ENCODE results near the gene SPEF1.
"Not testable (repeated sequence)": the region's sequence is repeated elsewhere in the genome, so short reads cannot be mapped to it uniquely, and the experiment has no call there.

The SPEF1 gene

DNA sequence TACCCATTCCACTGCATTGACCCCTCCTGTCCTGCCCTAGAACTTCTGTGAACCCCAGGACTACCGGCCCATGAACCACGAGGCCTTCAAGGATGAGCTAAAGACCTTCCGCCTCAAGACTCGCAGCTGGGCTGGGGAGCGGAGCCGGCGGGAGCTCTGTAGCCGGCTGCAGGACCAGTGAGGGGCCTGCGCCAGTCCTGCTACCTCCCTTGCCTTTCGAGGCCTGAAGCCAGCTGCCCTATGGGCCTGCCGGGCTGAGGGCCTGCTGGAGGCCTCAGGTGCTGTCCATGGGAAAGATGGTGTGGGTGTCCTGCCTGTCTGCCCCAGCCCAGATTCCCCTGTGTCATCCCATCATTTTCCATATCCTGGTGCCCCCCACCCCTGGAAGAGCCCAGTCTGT lies 23.5 kb upstream of the SPEF1 start:
- DNase-seq = no peak

DNA sequence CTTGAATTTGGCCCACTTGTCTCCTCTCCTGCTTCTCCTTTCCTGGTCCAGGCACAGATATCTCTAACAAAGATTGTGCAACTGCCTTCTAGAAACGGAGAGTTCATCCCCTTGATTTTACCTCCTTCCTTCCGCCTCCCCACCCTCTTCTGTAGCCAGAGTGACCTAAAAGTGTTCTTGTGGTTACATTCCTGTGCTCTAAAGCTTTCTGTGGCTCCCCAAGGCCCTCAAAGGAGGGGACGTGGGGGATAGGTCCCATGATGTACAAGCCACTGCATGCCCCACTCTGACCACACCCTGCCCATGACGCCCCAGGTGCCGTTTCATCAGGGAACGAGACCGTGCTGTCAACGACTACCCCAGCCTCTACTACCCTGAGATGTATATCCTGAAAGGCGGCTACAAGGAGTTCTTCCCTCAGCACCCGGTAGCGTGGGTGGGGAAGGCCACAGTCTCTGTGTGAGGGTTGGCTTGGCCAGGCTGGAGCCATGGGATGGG lies 23.1 kb upstream of the SPEF1 start:
- no peak for DNase-seq

DNA sequence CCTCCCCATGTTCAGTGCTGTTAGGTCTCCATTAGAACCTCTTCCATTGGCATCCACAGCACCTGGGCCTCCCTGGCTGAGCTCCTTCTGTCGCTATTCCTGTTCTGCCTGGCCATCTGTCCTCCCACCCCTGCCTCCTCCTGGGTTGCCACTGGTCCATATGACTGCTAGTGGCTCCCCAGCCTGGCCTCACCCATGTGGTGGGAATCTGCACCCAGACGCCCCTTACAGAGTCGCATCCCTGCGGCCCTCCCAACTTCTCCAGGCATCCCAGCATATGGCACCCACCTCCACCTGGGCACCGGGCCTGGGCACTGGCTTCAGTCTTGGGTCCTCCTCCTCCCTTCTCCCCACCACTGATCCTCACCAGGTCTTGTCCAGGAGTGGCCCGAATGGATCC lies 22.6 kb upstream of the SPEF1 start:
- peak; percentile 33 for DNase-seq

DNA sequence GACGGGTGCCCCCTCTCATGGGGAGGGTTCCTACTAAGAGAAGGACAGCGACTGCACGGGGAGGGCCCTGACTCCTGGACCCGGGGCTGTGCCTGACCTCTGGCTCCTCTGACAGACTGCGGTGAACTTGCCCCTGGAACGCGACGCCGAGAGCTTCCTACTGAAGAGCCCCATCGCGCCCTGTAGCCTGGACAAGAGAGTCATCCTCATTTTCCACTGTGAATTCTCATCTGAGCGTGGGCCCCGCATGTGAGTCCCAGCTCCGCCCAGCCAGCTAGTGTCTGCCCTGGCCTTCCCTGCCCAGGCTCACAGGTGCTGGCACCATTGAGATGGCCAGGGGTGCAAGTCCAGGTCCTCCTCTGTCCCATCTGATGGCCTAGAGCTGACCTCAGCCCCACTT lies 22.0 kb upstream of the SPEF1 start:
- no peak for DNase-seq

DNA sequence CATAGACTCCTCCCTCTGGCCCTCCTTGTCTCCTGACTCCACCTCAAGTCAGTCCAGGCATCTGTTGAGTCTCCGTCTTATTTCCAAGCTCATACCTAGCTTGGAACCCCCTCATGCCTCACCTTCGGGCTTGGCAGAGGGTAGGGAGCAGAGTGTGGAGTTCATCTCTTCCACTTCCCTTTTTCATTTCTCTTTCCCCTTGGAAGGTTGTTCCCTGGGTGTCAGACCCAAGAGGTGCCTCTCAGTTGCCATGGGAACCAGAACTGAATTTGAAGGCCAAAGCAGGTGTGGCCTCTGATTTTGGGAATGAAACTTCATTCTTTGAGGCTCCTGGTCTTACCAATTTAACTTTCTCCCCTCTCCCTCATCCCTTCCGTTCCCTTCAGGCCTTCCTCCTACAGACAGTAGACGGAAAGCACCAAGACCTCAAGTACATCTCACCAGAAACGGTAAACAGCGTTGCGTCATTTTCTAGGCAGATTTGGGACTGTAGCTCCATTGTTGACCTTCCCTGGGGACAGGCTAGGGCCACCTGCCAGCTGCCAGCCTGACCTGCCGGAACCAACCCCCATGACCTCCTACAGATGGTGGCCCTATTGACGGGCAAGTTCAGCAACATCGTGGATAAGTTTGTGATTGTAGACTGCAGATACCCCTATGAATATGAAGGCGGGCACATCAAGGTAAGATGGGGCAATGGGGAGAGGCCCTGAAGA lies 21.4 kb upstream of the SPEF1 start:
- DNase-seq = no peak

DNA sequence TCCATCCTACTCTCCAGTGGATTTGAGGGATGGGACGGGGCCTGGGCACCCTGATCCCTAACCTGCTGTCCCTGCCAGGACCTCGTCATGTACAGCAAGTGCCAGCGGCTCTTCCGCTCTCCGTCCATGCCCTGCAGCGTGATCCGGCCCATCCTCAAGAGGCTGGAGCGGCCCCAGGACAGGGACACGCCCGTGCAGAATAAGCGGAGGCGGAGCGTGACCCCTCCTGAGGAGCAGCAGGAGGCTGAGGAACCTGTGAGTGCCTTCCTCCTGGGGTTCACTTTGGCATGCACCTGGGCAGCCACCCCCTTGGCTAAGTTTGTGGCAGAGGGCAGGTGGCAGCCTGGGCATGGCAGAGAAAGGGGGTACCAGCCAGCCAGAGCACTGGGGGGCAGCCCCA lies 20.6 kb upstream of the SPEF1 start:
- no peak for DNase-seq

DNA sequence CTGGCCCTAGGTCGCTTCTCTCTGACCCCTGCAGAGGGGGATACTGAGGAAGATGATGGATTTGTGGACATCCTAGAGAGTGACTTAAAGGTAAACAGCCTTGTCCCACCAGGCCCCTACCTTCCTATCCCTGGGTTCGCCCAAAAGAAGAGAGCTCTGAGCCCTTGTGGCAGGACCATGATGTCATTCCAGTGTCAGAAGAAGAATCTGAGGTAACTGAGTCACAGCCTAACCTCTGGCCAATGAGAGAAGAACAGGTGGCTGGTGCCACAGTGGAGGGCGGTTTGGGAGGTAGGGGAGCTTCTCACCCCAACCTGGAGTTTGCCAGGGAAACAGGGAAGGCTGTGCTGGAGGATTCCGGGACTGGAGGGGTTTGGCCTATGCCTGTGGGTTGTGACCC lies 20.1 kb upstream of the SPEF1 start:
- DNase-seq = no peak

DNA sequence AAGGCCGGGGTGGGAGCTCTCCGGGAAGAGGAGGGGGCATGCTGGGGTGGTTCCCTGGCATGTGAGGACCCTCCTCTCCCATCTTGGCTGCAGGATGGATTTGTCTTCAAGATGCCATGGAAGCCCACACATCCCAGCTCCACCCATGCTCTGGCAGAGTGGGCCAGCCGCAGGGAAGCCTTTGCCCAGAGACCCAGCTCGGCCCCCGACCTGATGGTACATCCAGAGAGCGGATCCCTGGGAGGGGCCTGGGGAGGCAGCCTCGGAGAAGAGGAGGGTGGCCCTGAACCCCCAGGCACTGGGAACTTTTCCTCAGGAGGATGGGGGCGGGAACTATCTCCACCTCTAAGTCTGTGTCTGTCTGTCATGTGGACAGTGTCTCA lies 19.6 kb upstream of the SPEF1 start:
- DNase-seq = no peak

DNA sequence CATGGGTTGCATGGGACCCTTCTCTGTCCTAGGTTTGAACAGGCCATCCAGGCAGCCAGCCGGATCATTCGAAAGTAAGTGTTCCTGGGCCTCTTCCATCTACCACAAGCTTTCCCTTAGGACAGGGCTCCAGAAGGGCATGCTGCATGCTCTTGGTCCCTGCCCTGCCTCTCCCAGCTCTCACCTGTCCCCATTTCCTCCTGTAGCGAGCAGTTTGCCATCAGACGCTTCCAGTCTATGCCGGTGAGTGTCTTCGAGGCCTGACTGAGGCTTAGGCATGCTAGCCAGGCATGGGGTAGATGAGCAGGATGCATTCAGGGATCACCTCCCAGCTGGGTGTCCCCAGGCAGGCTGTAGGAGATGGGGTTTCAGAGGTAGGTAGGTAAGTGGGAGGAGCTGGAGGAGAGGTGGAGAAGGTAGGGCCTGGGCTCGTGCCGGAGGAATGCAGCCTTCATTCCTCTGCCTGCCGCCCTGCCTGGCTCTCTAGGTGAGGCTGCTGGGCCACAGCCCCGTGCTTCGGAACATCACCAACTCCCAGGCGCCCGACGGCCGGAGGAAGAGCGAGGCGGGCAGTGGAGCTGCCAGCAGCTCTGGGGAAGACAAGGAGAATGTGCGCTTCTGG lies 19.1 kb upstream of the SPEF1 start:
- DNase-seq = no peak

DNA sequence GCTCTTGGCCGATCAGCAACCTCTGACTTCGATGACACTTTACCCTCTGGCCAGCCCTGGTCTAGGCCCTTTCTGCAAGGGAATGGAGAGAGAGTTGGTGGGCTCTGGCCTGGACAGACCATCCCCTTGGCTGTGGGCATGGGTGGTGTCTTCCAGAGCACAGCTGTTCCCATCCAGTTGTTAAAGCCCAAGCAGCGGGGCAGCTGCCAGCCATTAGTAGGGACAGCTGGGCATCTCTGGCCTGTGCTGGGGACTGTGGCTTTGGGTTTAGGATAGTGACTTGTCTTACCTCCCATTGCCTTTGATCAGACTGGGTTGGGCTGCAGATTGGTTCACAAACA lies 17.6 kb upstream of the SPEF1 start:
- DNase-seq = no peak

DNA sequence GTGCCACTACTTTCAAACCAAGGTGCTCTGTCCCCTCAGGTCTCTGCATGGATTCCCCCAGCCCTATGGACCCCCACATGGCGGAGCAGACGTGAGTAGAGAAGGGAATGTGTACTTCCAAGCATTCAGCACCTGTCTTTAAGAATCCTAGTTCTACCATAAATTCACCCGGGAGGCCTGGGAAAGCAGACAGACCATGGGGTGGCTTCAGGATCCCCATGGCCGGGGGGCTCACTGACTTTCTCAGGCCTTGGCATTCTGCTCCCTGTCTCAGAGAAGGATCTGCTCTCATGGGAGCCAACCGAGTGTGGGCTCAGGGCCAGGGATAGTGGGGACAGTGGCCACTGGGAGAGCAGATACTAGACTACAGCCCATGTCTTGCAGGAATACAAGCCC lies 17.1 kb upstream of the SPEF1 start:
- DNase-seq = no peak

DNA sequence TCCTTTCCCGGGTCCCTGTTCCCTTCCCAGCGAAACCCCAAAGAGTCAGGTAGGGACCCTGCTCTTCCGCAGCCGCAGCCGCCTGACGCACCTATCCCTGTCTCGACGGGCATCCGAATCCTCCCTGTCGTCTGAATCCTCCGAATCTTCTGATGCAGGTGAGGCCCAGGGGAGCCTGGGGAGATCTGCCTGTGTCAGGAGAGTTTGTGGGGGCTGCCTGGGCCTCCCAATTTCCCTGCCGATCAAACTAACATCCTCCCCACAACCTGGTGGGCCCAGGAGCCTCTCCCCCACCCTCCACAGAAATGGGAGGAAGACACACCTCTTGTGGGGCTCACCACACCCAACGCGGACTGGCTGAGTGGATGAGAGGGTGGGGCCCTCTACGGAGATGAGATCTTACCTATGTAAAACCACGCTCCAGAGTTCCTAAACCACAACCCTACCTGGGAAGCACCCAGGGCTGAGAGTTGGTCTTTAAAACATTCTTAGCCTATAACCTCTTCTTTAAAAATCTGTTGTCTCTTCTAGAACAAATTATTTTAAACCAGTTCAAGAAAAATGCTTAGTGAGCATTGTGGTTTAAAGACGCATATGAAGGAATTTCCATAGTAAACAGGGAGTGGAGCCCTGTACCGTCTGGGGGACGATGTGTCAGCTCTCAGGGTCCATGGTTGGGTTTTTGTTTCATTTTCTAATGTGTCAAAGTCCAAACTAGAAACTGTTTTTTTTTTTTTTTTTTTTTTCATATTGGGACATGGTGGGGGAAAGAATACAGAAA lies 16.5 kb upstream of the SPEF1 start:
- DNase-seq = no peak

DNA sequence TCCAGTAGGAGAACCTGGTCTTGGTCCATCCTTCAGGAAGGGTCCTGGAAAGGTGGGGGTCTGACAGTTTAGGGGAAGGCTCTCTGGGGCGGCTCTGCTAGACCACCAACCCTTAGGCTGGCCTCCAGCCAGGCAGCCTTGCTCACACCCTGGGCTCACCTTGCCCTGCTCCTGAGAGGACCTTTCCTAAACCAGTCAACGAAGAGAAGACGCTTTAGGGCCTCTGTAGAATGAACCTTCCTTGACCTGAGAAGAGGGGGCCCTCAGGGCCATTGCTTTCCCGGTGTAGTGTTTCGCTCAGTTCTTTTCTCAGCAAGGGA lies 15.9 kb upstream of the SPEF1 start:
- DNase-seq = no peak

DNA sequence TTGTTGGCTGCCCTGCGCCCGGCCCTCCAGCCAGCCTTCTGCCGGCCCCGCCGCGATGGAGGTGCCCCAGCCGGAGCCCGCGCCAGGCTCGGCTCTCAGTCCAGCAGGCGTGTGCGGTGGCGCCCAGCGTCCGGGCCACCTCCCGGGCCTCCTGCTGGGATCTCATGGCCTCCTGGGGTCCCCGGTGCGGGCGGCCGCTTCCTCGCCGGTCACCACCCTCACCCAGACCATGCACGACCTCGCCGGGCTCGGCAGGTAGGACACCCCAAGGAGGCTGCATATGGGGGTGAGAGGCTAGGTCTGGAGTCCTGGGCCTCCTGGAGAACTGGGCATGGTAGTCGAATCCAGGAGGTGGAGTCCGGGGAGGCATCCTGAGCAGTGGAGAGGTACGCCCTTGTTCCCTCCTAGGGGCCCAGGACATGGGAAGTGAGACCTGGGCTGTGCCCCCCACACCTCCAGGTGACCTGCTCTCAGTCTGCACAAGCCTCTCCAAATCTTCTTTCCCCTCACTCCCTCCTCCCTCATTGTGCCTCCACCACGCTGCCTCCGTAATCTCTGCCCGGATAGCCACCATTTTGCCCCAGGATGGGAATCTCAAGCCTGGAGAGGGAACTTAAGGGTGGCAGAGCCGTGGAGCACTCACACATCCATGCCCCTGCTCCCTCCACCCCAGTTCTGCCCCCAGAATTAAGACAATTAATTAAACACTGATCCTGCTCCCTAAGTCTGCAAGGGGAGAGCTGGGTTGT lies 15.4 kb upstream of the SPEF1 start:
- no peak for DNase-seq

DNA sequence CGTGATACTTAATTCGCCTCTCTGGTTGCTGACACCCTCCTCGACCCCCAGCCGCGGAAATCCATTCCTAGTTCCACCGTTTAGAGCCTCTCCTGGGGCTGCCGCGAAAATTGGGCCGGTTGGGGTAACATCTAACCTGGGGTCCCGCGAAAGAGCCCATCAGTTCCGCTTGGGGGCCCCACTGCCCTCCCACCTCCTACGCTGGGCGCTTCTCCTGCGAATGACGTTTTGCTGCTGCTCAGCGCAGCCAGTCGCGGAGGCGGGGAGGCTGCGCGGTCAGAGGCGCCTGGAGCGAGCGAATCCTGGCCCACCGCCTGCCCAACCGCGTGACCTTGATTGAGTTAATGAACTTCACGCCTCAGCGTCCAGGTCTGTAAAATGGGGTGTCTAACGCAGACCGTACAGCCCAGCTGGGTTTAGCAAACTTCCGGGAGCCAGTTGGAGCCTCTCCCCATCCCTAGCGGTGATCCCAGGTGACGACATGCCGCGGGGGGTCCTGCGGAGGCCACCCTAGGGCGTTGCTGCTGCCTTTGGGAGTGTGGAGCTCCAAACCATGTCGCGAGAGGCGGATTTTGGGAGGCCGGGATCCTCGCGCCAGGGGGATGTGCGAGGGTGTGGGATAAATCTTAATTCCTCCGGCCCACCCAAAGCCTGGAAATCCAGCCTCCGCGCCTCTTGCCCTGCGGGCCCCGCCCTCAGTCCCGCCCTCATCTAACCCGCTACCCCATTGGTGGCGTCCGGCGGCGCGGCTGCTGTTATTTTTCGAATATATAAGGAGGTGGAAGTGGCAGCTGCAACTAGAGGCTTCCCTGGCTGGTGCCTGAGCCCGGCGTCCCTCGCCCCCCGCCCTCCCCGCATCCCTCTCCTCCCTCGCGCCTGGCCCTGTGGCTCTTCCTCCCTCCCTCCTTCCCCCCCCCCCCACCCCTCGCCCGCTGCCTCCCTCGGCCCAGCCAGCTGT lies 14.5 kb upstream of the SPEF1 start, which contains the start of gene CDC25B:
Gene CDC25B (plus strand): TSS at position 800 of the 958 bp plus-strand sequence. CDS start 222 bp downstream, outside the sequence.
- peak; percentile 94 for DNase-seq

DNA sequence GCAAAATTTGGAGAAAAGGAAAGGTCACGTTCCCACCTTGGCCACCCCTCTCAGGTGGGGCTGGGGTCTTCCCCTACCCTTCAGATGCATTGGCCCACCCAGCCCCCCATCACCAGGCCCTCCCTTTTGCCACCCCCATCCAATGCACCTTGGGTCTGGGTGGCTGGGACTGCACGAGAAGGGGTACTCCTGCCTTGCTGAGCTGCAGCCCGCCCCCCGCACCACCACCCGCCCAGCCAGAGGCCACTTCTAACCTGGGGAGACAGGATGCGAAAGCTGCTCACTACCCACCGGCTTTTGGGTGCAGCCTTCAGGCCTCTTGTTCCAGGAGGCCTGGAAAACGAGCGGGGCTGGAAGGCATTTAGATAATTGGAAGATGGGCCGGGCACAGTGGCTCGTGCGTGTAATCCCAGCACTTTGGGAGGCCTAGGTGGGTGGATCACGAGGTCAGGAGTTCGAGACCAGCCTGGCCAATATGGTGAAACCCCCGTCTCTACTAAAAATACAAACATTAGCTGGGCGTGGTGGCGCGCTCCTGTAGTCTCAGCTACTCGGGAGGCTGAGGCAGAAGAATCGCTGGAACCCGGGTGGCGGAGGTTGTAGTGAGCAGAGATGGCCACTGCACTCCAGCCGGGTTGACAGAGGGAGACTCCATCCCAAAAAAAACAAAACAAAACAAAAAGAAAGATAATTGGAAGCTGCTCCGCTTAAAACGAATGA lies 13.6 kb upstream of the SPEF1 start:
- no peak for DNase-seq

DNA sequence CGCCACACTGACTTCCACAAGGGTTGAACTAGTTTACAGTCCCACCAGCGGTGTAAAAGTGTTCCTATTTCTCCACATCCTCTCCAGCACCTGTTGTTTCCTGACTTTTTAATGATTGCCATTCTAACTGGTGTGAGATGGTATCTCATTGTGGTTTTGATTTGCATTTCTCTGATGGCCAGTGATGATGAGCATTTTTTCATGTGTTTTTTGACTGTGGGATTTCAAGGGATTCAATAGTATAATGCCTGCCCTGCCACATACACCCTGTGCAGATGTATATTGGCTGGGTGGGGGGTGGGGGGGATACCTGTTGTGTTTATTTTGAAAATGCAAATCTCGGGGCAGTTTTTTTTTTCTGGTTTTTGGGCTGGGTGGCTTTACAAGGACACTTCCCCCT lies 12.9 kb upstream of the SPEF1 start:
- DNase-seq = not testable (repeated sequence)

DNA sequence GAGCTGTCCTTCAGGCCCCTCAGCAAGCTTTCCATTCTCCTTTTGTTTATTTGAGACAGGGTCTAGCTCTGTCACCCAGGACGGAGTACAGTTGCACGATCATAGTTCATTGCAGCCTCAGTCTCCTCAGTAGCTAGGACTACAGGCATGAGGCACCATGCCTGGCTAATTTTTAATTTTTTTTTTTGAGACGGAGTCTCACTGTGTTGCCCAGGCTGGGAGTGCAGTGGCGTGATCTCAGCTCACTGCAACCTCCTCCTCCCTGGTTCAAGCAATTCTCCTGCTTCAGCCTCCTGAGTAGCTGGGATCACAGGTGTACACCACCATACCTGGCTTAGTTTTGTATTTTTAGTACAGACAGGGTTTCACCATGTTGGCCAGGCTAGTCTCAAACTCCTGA lies 8.0 kb upstream of the SPEF1 start:
- DNase-seq = not testable (repeated sequence)

DNA sequence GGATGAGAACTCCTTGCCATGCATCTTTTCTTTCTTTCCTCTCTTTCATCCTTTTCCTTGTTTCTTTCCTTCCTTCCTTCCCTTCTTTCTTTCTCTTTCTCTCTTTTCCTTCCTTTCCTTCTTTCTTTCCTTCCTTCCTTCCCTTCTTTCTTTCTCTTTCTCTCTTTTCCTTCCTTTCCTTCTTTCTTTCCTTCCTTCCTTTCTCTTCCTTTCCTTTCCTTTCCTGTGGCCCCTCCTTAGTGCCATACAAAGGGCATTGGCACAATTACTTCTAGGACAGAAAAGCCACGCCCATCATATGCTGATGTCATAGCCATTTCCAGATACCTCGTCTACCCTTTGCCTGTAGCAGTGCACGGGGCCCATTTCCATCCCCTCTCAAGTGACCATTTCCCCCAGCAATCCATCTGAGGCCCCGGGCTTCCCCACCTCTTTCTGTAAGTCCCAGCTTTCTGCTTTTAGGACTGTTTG lies 7.5 kb upstream of the SPEF1 start:
- no peak for DNase-seq

DNA sequence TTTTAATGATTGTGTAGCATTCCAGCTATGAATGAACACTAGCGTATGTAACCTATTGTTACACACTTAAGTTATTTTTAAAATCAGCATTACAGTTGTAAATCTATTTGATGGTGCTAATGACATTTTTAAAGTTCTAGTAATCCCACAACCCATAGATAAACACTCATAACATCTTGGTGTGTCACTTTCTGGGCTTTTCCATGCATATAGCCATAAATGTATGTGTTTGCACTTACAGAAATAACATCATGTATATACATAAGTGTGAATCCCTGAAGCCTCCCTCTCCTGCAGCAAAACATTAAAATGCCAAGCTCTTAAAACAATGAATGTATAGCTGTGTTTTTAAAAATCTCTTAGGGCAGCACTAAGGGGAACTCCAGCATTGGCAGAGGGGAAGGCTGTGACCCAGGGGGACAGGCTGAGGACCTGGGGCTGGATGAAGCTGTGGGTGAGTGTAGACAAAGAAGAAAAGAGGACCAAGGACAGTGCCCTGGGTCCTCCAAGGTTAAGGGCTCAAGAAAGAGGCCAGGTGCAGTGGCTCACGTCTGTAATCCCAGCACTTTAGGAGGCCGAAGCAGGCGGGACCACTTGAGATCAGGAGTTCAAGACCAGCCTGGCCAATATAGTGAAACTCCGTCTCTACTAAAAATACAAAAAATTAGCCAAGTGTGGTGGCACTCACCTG lies 6.2 kb upstream of the SPEF1 start:
- no peak for DNase-seq

Measured in DMS 273 treated with DMSO at 0.1 percent for 48 hours (cell line).